ENCODE results near the gene GREB1.

Gene GREB1

DNA sequence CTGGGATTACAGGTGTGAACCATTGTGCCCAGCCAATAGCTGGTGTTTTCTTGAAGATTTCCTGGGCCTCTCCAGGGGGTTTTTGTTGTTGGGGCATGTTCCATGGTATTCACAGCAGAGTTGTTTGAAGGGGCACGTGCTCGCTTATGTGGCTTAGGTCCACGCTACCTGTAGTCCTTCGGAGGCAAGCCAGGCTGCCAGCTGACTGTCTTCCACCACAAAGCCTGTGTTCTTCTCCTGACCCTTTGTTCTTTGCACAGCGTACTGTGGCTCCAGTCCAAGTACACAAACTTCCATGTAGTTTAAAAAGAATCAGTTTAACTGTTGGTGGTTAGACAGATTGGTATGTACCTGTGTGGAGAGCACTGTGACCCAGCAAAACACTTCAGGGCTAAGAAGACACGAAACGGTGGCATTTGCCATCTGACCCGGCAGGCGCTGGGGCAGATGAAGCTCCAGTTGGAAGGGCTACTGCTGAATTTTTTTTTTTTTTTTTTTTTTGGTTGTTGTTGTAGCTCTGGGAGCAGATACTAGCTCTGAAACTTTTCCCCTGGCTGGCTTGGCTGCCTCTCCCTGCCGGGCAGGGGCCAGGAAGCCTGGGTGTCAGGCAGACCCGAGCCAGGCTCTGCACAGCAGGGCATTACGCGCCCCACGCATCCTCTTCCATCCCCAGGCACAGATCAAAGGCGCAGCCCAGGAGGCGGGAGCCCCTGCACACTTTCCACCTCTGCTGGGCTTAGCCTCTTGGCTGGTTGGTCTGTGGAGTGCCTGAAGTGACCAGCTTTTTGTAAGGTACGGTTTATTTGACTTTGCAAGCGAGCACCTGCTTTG, 5.7 kb downstream of the GREB1 start:
- DNase-seq (ENCODE audit: low spot score) = no peak

DNA sequence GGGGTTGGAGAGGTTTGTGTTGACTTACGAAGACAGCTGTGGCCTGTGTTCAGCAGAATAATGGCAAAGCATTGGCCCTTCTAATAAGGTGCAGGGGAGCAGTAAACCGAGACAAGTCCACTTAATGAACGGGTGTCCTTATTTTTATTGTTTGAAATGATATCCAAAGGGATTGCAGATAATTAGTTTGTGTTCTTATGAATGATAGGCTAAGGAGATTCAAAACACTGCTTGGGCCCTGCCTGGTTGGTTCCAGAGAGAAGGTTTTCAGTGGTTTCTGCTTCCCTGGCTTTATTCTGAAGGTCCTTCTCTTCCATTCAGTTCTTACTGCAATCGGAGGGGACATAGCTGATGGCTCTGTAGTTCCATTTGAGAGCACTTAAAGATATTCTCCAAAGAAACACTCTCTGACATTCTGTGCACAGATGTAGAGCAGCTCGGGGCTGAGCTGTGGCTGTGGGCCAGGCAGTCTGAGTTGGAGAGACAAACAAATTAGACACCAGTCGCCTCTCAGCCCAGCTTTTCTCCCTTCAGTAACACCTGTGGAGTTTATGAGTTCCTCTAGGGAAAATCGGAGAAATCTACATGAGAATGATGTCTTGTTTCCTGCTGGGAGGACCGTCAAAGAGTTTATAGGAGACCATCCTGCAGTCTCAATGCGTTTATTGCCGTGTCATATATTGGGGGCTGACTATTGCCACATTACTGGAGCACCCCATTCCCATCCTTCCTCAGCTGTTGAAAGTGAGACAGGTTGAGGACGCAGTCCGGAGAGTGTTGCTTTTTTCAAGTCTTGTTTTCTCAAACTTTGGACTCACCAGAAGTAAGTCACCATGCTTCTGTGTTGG, 6.5 kb downstream of the GREB1 start:
- DNase-seq (ENCODE audit: low spot score) = no peak

DNA sequence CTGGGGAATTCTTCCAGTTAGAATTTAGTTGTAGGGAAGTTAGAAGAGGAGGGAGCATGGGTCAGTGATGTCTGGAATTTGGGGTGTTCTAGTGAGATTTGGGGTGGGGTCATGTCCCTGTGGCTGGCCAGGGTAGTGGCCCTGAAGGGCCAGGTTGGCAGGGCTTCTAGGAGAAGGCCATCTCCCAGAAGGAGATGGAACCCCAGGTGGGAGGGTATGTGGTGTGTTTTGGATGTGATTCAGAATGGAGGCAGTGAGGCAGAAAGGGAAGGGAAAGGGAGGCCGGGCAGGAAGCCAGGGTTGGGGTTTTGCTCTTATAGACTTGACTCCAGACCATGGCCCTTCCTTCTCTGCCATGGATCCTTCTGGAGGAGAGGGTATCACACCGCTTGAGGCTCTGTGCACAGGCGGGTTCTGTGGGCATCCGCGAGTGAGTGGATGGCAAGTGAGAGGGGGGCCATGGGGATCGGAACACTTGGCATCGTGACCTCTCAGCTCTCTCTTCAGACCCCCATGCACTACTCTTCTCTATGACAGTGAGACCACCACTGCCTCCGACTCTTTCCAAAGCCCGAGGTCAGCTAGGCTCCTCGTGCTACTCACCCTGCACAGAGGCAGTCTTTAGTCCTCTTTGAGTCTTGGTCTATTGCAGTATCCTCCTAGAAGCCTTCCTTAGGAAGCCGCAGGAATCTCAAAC, 7.3 kb downstream of the GREB1 start:
- DNase-seq (ENCODE audit: low spot score) = no peak

DNA sequence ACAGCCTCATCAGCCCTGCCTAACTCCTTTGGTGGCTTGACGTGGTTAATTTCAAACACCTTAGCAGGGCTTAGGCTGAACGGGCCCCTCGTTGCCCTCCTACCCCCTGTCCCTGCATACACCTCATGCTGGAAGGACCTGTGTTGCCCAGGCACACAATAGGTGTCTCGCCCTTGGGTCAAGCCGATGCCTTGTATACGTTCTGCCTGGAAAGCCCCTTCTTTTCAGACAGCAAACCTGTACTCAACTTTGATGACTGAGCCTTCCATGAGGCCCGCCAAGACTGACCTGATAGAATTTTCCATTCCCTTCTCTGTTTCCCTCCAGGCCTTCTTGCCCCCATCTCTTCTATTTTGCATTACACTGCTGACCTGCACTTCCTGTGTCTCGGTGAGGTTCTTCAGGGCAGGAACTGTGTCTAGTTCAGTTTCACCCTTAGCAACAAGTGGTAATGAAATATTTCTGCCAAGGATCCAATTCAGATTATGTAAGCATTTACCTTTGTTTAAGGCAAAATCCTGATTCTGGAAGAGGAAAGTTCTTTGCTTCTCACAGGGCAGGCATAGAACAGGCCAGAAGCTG, 7.9 kb downstream of the GREB1 start:
- no peak for DNase-seq (ENCODE audit: low spot score)

DNA sequence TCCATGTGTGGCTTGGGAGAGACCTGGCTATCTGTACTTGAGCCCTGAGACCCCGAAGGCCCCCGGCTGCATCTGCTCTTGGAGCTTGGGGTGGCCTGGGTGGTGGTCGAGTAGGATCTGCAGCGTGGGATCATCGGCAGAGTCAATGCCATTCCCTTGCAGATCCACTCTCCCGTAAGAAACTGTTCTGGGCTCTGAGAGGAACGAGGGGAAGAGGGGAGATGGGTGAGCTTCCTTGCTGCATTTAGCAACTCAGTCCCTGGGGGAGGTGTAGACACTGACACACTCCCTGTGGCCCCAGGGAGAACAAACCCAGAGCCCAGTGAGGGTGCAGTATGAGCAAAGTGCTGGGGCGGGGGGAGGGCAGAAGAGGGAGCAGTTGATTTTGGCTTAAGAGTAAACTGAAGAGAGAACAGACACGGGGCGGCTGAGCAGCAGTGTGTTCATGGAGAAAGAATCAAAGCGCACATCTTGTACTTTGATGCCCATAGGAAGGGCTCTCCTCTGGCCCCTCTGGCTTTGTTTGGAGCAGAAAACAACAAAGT, 8.5 kb downstream of the GREB1 start:
- DNase-seq (ENCODE audit: low spot score) = no peak

DNA sequence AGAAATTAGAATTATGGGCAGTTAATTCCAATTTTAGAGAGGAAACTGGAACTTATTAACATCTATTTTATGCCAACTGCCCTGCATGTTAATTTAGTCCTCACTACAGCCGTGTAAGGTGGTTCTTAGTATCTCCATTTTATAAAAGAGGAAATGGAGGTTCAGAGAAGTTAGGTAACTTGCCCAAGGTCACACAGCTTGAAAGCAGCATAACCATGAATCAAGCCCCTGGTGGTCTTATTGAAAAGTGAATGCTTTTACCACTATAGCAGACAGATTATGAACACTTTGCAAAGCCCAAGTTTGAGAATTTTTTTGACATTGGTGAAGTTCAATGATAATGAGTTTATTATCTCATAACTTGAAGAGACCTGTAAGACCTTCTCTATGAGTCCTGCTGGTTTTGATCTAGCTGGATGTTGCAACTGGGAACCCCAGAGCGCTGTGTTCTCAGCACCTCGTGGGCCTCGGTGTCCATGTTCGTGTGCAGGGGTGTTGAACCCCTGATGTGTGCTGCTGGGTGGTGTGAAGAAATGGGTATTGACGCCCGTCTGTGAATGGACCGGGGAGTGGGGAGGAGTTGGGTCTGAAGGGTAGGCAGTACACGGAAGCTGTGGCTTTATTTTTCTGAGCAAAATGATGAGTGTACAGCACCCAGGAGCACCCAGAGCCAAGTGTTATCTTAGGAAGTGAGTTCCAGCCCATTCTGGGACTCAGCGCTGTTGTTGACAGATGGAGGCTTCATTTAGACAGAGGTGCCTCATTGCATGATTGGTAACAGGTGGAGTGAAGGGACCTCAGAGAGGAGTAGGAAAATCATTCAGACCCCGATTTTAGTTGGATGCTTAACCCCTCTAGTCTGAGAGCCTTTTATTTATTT, 9.7 kb downstream of the GREB1 start:
- no peak for DNase-seq (ENCODE audit: low spot score)

DNA sequence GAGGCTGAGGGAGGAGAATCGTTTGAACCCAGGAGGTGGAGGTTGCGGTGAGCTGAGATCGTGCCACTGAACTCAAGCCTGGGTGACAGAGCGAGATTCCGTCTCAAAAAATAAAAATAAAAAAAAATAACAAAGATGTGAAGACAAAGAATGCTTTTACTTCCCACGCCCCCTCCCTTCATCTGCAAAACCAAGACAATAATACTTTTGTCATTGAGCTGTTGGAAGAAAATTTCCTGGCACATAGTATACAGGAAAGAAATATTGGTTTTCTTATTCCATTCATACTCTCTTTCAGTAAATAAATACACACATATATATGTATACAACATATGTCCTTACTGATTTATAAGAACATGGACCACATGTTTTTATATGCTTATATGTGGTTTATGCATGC, 12.2 kb downstream of the GREB1 start:
- no peak for DNase-seq (ENCODE audit: low spot score)

DNA sequence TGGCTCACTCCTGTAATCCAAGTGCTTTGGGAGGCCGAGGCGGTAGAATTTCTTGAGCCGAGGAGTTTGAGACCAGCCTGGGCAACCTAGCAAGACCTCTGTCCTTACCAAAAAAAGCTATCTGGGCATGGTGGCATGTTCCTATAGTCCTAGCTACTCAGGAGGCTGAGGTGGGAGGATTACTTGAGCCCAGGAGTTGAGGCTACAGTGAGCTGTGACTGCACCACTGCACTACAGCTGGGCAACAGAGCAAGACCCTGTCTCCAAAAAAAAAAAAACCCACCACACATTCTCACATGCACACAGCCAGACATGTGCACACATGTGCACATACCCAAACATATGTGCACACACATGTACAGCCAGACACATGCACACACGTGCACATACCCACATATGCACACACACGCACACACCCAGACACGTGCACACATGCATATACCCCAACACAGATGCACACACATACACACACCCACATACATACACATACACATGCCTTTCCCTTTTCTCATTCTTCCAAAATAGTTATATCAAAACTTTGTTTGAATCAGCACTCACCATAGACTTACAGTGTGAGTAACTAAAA, 14.2 kb downstream of the GREB1 start:
- DNase-seq (ENCODE audit: low spot score) = no peak

DNA sequence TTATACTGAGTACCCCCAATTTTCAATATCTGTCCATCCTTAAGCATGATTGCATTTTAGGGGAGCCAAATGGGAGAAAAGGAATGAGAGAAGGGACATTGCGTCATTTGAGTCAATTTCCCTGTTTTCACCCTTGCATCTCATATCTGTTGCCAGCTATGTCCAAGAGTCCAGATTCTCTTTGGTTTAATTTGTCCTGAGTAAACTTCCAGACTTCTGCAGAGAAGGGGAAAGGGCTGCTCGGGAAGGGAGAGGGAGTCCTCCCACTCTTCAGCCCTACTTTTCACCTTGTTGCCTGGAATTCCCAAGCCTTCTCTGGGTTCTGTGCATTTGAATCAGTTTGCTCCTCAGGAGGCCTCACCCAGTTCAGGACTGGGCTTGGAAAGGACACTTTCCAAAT, 16.5 kb downstream of the GREB1 start:
- no peak for DNase-seq (ENCODE audit: low spot score)

DNA sequence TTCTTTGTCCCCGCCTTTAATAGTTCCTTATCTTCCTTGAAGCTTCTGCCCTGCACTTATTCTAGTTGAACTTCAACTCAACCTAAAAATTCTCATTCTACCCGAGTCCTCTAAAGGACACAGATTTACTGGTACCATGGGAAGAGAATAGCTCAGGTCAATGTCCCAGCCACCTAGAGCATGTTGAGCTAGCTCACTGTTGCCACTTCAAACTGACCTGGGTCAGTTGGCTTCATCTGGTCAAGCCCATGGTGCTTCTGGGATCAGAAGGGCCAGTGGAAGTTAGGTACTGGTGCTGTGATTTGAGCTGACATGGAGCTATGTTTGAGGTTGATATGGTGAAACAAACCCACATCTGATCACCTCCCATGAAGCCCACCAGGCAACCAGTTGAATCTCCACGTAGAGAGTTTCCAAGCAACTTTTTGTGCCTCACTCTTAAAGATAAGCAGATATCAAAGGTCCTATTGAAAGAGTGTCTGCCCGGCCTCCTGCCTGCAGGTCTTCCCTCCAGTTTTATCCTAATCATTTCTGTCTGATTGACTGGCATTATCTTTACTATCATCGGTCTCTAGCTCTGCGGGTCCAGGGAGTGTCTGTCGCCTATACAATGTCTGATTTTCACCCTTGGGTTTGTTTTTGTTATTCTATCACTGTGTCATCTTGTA, 17.2 kb downstream of the GREB1 start:
- DNase-seq (ENCODE audit: low spot score) = no peak

DNA sequence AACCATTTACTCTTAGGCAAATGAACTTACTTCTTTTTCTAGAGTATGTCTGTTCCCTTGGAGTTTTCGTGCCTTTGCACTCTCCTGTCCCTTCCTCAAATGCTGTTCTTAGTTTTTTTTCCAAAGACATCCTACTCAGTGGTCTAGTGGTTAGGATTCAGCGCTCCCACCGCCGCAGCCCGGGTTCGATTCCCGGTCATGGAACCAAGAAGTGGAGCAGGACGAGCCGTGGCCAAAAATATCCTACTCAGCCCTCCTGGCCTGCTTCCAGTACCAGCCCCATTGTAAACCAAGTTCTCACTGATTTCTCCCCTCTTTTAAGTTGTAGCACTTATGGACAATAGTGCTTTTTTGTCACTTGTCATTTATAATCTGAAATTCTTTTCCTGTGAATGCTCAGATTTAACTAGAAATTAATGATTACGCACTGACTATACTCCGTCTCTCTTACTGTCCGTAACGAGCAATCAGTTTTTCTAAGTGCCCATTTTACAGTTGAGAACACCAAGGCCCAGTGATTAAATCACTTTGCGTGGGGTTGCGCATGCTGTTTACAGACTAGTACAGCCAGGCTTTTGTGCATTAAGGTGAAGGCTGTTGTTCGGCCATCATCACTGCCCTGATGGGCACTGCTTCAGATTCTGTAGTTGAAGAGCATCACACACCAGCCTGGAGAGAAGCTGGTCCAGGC, 17.9 kb downstream of the GREB1 start:
- DNase-seq (ENCODE audit: low spot score) = no peak

DNA sequence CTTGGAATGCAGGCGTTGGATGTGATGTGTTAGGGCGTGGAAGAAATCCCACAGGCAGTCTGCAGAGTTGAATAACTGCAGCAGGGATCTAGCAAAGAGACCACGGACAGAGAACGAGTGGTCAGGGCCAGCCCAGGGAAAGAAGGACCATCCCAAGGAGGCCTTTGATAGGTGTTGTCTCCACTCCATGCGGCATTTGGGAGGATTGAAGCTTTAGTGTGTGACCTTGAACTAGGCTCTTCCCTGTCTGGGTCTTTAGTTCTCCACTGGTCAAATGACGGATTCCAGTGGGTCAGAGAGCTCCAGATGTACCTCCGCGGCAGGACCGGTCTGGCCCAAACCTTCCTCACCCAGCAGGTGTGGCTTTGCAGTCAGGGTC, 18.4 kb downstream of the GREB1 start:
- no peak for DNase-seq (ENCODE audit: low spot score)

DNA sequence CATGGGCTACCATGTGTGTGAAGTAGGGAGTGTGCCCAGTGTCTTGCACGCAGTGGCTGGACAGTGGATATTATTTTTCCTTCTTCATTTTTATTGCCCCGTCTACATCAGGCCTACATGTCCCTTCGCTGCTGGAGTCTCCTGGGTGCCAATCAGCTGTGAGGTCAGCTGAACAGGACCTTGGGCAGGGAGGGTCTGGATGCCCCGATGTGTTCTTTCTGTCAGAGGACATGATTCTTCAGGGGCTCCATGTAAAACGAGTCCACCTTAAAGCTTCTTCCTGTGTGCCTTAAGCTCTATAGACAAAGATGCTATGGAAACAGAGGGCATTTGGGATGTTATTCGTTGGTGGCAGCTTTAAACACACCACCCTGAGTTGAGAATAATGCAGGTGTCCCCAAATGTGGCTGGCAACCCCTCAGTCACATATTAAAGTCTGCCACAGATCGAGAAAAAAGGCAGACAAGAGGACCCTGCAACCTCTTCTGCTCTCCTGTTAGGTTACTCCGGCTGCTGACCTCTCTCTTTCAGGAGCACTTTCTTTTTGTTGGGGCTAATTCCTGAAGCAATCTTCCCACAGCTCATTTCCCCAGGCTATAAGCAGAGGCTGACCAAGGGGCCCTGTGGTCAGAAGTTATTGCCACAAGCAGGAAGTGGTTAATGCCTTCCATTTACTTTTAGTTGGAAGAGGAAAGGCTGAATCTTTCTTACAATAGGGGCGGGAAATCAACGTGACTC, 20.0 kb downstream of the GREB1 start:
- no peak for DNase-seq (ENCODE audit: low spot score)

DNA sequence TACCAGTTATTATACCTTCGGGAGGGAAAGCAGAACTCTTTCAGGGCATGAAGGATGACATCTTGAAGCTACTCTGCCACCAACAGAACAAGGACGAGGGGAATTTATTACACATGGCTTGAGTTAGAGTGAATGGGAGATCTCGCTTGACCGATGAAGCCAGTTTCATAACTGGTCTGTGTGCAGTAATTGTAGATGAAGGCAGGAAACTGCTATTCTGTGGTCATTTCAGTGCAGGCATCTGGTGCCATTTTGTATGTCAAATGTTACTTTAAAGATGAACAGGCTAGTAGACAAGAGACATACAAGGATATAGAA, 20.5 kb downstream of the GREB1 start:
- DNase-seq (ENCODE audit: low spot score) = no peak

DNA sequence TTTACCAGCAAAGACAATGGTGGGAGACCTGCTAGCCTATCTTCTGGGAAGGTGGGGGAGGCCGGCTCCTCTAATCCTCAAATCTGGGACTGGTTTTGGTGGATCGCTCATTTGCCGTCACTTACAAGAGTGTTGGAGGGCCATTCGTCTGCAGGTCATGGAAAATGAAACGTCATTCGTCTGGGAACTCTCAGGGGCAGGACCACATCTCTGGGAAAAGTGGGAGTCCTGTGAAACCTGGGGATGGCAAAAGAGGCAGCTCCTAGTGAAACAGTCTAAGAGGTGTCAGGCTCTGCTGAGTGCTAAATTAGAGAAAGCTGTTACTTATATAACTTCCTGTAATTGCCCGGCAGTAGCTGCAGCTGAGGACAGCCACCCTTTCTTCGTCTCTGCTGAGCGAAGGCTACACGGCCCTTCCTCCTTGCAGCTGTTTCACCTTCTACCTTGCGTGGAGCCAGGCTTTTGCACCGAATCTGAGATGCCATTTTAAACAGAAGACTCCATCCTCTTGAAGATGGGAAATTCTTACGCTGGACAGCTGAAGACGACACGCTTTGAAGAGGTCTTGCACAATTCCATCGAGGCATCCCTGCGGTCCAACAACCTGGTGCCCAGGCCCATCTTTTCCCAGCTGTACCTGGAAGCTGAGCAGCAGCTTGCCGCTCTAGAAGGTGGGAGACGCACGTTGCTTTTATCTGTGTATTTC, 22.4 kb downstream of the GREB1 start:
- DNase-seq (ENCODE audit: low spot score) = no peak

DNA sequence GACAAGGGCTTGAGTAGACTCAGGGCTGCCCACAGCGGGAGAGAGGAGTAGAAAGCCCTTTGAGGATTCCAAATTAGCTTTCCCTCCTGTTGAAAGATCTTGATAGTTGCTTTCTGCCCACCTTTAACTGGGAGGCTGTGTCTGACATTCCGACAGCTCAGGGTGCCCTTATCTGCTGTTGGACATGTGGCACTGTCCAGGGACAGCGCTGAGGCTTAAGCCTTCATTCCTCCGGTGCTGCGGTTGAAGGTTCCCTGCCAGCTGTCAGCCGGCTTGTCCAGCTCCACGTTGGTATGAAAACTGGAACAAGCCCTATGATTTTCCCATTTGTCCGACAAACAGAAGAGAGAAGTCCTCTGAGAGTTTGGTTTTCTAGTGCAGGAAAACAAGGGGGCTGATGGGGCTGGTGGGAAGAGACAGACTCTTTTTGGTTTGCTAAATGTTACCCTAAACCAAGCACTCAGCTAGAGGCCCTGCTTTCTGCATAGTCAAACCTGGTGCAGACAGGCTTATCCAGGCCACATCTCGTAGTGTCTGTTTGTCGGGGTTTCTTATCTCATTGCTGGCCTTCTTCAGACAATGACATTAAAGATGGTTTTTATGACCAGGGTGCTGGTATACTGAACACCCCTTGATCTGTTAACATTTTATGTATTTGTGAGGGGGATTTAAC, 24.5 kb downstream of the GREB1 start:
- DNase-seq (ENCODE audit: low spot score) = no peak

DNA sequence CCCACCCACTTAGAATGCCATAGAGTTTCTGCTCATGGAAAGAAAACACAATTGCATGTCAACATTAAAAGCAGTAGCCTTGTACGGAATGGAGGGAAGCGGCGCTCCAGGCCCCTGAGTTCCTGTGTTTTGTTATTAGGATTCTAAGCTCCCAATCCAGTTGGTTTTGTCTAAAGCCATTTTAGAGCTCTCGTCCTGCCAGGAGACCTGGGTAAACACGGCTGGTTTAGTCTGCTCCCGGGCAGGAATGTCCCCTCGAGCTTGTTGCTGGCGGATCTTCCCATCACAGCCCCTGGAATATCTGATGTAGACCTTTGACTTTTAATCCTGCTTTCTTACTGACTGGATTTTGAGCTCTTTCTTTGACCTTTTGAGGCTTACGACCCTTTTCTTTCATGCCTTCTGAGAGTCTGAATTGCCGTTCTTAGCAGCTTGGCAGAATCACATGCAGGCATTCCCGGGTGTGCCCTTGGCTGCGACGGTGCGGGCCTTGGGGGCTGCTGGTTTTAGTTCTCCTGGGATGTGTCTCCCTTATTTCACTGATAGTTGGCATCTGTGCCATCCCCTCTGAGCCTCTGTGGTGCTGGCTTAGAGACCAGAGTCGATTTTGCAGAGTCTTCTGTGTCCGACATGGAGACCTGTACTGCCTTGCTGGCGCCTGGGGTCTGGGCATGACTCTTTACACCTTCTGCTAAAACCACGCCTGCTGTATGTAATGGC, 25.4 kb downstream of the GREB1 start:
- no peak for DNase-seq (ENCODE audit: low spot score)
